Erythroblast (primary cell): ENCODE measurements around the gene SLCO2B1.

Experiments used
- GATA1 ChIP-seq: IDR thresholded peaks from 2 replicates; pipeline ENCODE4 v1.6.1; 2011; ENCODE audit warnings: low read depth, mild to moderate bottlenecking, control low read depth, low read length, moderate library complexity
- POLR2A ChIP-seq: IDR thresholded peaks from 2 replicates; pipeline ENCODE4 v1.6.1; 2011; ENCODE audit warnings: mild to moderate bottlenecking, low read length

DNA sequence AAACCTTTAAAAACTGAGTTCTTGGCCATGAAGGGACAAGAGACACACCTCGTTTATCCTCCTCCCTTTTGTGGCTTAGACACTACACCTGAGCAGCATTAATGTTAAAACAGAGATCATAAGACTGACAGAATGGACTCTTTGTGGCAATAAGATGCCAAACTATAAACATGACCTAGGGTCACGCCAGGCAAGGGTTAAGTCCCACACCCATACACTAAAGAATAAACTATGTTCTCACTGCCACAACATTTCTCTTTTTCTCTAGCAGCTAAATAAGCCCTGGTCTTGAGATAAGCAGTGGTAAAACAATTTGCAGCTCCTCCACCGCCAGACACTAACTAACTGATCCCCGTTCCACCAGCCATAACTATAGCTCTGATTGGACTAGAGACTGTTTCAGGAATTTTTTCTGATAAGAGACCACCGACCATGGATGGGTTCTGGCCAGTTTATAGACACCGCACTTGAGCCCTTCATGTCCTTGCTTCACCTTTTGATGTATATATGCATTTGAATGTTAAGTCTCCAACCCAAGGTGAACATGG is 4.9 kb upstream of the SLCO2B1 start:
- TF ChIP-seq POLR2A (no peak), GATA1 (no peak)
